ENCODE results near the gene PHLPP1.

The PHLPP1 gene

GRCh38 chr18:62730941-62731340 is 15.6 kb downstream of the PHLPP1 start:
- ChIA-PET POLR2A (no interaction called here), CTCF (no interaction called here)
- H3K4me3 ChIP-seq (ENCODE audit: low read depth, low read length), result no peak overlapping the region
- DNase-seq (ENCODE audit: low read depth, low spot score), result no peak
- no peak for TF ChIP-seq CTCF (IDR thresholded peaks at IDR 0.05; ENCODE audit: insufficient read depth, low read length, missing control alignments)

- DNase-seq (ENCODE audit: low read depth, low spot score), result no peak
- TF ChIP-seq CTCF (IDR thresholded peaks at IDR 0.05; ENCODE audit: insufficient read depth, low read length, missing control alignments), result no peak
- POLR2A ChIA-PET, result no interaction called here
- no peak overlapping the region for H3K4me3 ChIP-seq (ENCODE audit: low read depth, low read length)
- CTCF ChIA-PET, result no interaction called here
Measured at GRCh38 chr18:62732617-62733016, 17.3 kb downstream of the PHLPP1 start.

- no peak for DNase-seq (ENCODE audit: low read depth, low spot score)
- ChIA-PET CTCF (interaction anchor here (0.6 kb wide), 1 partner anchor 47 kb away, joined by 3 read pairs; no protein-coding TSS in a partner anchor), POLR2A (no interaction called here)
- TF ChIP-seq CTCF (IDR thresholded peaks at IDR 0.05; ENCODE audit: insufficient read depth, low read length, missing control alignments), result no peak
- H3K4me3 ChIP-seq (ENCODE audit: low read depth, low read length), result no peak overlapping the region
Measured at GRCh38 chr18:62734290-62734689, 18.9 kb downstream of the PHLPP1 start.

- DNase-seq (ENCODE audit: low read depth, low spot score), result no peak
- TF ChIP-seq CTCF (IDR thresholded peaks at IDR 0.05; ENCODE audit: insufficient read depth, low read length, missing control alignments), result no peak
- H3K4me3 ChIP-seq (ENCODE audit: low read depth, low read length), result no peak overlapping the region
- POLR2A ChIA-PET, result no interaction called here
- CTCF ChIA-PET, result no interaction called here
Measured at GRCh38 chr18:62735387-62735786, 20.0 kb downstream of the PHLPP1 start.

GRCh38 chr18:62736077-62736855 is 20.9 kb downstream of the PHLPP1 start:
- CTCF ChIA-PET, result interaction anchor here (1.4 kb wide), 1 partner anchor 246 kb away, joined by 5 read pairs; no protein-coding TSS in a partner anchor

More at GRCh38 chr18:62736077-62736855, 20.9 kb downstream of the PHLPP1 start:
- TF ChIP-seq CTCF (IDR thresholded peaks at IDR 0.05; ENCODE audit: insufficient read depth, low read length, missing control alignments), result no peak
- no peak overlapping the region for H3K4me3 ChIP-seq (ENCODE audit: low read depth, low read length)
- DNase-seq (ENCODE audit: low read depth, low spot score), result no peak
- POLR2A ChIA-PET, result no interaction called here

Data from AG04449 (cell line).